Measurements from ENCODE around the gene MYO1D. TPM values are rescaled to one million over a fixed set of nuclear protein-coding genes. Genes with fewer than 3 reads are reported as not detected.

Gene MYO1D
- 26.5 to 29.9 TPM (median 28.9 TPM) in 3 replicates for total RNA-seq (2021)
- percentile 66 among the genes with signal in this experiment for Bru-seq, nascent RNA
- long read RNA-seq, experiment 1, full-length matches to known transcripts: 55 of 104 reads
- long read RNA-seq, experiment 1, partial matches to known transcripts: 24 of 104 reads
- long read RNA-seq, experiment 1, other reads (novel, unspliced or antisense): 25 of 104 reads
- long read RNA-seq, experiment 2, full-length matches to known transcripts: 3 of 26 reads
- long read RNA-seq, experiment 2, partial matches to known transcripts: 4 of 26 reads
- long read RNA-seq, experiment 2, other reads (novel, unspliced or antisense): 19 of 26 reads
- long read RNA-seq, experiment 3, partial matches to known transcripts: 0 of 3 reads
- long read RNA-seq, experiment 3, other reads (novel, unspliced or antisense): 3 of 3 reads

- DNase-seq (ENCODE audit: low spot score): peak; percentile 75
- ChIA-PET CTCF (interaction anchor here (0.7 to 4.3 kb wide), 52 partner anchors 8 to 874 kb away, joined by 3 to 119 read pairs (median 6); partner anchors contain the start of gene TMEM98), POLR2A (interaction anchor here (0.6 to 1.7 kb wide), 5 partner anchors 11 to 93 kb away, joined by 3 to 7 read pairs (median 3); partner anchors contain the start of gene TMEM98)
- ATAC-seq: peak; percentile 62
- Mint-ChIP-seq H3K36me3 (no peaks in the 10 kb centered on the region; the same call in 1 of the 2 replicates), H3K9me3 (no peaks in the 10 kb centered on the region), H3K4me3 (peak within 1 kb of the TSS; percentile 77), H3K4me1 (peaks cover 21% of the 10 kb centered on the region), H3K27me3 (ENCODE audit: low read depth) (peaks cover 2% of the 10 kb centered on the region; the same call in 1 of the 2 replicates), H3K27ac (peak within 1 kb of the TSS; percentile 67)
- TF ChIP-seq TEAD4 (CRISPR knock-in tag; IDR thresholded peaks at IDR 0.05) (no peak), MXD4 (CRISPR knock-in tag; IDR thresholded peaks at IDR 0.05; ENCODE audit: borderline replicate concordance) (no peak), USF1 (CRISPR knock-in tag; IDR thresholded peaks at IDR 0.05) (no peak), ZNF423 (CRISPR knock-in tag; IDR thresholded peaks at IDR 0.05) (peak; percentile 89), NFATC4 (CRISPR knock-in tag; IDR thresholded peaks at IDR 0.05) (no peak), GABPB1 (CRISPR knock-in tag; IDR thresholded peaks at IDR 0.05) (no peak), MAX (CRISPR knock-in tag; IDR thresholded peaks at IDR 0.05) (peak; percentile 20; the same call in 1 of the 2 replicates), TP53 (CRISPR knock-in tag; IDR thresholded peaks at IDR 0.05) (0 out of 2 replicates have a peak, but pooled peaks have one; percentile 71), ZNF671 (CRISPR knock-in tag; IDR thresholded peaks at IDR 0.05) (no peak), CREM (CRISPR knock-in tag; IDR thresholded peaks at IDR 0.05) (no peak), NR1H2 (CRISPR knock-in tag; IDR thresholded peaks at IDR 0.05) (no peak), CBFB (CRISPR knock-in tag; IDR thresholded peaks at IDR 0.05; ENCODE audit: low read depth) (peak; percentile 90; the same call in 1 of the 2 replicates), CREB1 (CRISPR knock-in tag; IDR thresholded peaks at IDR 0.05) (no peak), FOXP1 (CRISPR knock-in tag; IDR thresholded peaks at IDR 0.05; ENCODE audit: borderline replicate concordance) (peak; percentile 24; the same call in 1 of the 2 replicates), ZNF232 (CRISPR knock-in tag; IDR thresholded peaks at IDR 0.05) (0 out of 2 replicates have a peak, but pooled peaks have one; percentile 13), ZNF263 (CRISPR knock-in tag; IDR thresholded peaks at IDR 0.05; ENCODE audit: low read depth) (no peak), ATF2 (CRISPR knock-in tag; IDR thresholded peaks at IDR 0.05; ENCODE audit: borderline replicate concordance, low read depth) (no peak), RORB (CRISPR knock-in tag; IDR thresholded peaks at IDR 0.05) (no peak), ZNF416 (CRISPR knock-in tag; IDR thresholded peaks at IDR 0.05) (no peak), TEAD1 (CRISPR knock-in tag; IDR thresholded peaks at IDR 0.05) (no peak), HMGA2 (CRISPR knock-in tag; IDR thresholded peaks at IDR 0.05) (no peak), ETV6 (CRISPR knock-in tag; IDR thresholded peaks at IDR 0.05) (no peak), FOXK1 (CRISPR knock-in tag; IDR thresholded peaks at IDR 0.05) (0 out of 2 replicates have a peak, but pooled peaks have one; percentile 48), GRHL2 (CRISPR knock-in tag; IDR thresholded peaks at IDR 0.05; ENCODE audit: insufficient replicate concordance, severe bottlenecking) (no peak)
- TF ChIP-seq, protein P1, sequence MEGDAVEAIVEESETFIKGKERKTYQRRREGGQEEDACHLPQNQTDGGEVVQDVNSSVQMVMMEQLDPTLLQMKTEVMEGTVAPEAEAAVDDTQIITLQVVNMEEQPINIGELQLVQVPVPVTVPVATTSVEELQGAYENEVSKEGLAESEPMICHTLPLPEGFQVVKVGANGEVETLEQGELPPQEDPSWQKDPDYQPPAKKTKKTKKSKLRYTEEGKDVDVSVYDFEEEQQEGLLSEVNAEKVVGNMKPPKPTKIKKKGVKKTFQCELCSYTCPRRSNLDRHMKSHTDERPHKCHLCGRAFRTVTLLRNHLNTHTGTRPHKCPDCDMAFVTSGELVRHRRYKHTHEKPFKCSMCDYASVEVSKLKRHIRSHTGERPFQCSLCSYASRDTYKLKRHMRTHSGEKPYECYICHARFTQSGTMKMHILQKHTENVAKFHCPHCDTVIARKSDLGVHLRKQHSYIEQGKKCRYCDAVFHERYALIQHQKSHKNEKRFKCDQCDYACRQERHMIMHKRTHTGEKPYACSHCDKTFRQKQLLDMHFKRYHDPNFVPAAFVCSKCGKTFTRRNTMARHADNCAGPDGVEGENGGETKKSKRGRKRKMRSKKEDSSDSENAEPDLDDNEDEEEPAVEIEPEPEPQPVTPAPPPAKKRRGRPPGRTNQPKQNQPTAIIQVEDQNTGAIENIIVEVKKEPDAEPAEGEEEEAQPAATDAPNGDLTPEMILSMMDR (IDR thresholded peaks at IDR 0.05): 0 out of 2 replicates have a peak, but pooled peaks have one; percentile 12
- TF ChIP-seq, protein P2, sequence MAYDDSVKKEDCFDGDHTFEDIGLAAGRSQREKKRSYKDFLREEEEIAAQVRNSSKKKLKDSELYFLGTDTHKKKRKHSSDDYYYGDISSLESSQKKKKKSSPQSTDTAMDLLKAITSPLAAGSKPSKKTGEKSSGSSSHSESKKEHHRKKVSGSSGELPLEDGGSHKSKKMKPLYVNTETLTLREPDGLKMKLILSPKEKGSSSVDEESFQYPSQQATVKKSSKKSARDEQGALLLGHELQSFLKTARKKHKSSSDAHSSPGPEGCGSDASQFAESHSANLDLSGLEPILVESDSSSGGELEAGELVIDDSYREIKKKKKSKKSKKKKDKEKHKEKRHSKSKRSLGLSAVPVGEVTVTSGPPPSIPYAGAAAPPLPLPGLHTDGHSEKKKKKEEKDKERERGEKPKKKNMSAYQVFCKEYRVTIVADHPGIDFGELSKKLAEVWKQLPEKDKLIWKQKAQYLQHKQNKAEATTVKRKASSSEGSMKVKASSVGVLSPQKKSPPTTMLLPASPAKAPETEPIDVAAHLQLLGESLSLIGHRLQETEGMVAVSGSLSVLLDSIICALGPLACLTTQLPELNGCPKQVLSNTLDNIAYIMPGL (CRISPR knock-in tag; IDR thresholded peaks at IDR 0.05): peak; percentile 92
Observed at GRCh38 chr17:32876417-32877163, at the start of gene MYO1D. MYO1D (minus strand) TSS chr17:32877124; CDS start chr17:32876872, 252 bp downstream.
